A549 (cell line): ENCODE measurements around the gene SURF1.

Experiments used
- CHD4 ChIP-seq: fragments of 200-600 bp; sonication (generic); IDR thresholded peaks from 2 replicates; pipeline ENCODE4 v1.6.1; 2016; ENCODE audit warnings: antibody characterized with exemption, mild to moderate bottlenecking, borderline replicate concordance
- PHF8 ChIP-seq: fragments of 200-600 bp; sonication (generic); IDR thresholded peaks from 2 replicates; pipeline ENCODE4 v1.6.1; 2016; ENCODE audit warnings: low read depth, mild to moderate bottlenecking, antibody characterized with exemption, moderate library complexity, borderline replicate concordance
- RAD21 ChIP-seq, 2 experiments: fragments of >200 bp in 1 of 2; sonication (Bioruptor Twin) in 1 of 2; formaldehyde crosslinking in 1 of 2; IDR thresholded peaks in 1 of 2; conservative IDR thresholded peaks in 1 of 2; 2 replicates in 1 of 2; 3 replicates in 1 of 2; pipeline ENCODE4 v1.6.1; 2012 to 2018; ENCODE audit warnings: inconsistent platforms in 1 of 2
- RCOR1 ChIP-seq: fragments of 150-350 bp; IDR thresholded peaks from 2 replicates; pipeline ENCODE4 v1.6.1; 2014; ENCODE audit warnings: antibody characterized with exemption, low read length, low read depth
- REST ChIP-seq: fragments of 200-600 bp; sonication (generic); IDR thresholded peaks from 2 replicates; pipeline ENCODE4 v1.6.1; 2016; ENCODE audit warnings: antibody characterized with exemption, mild to moderate bottlenecking, moderate library complexity
- USF2 ChIP-seq: fragments of 450-650 bp; IDR thresholded peaks from 2 replicates; pipeline ENCODE4 v1.6.1; 2014; ENCODE audit warnings: antibody characterized with exemption
- TF ChIP-seq, protein P1 (sequence below): fragments of 250-450 bp; sonication (Bioruptor Pico); IDR thresholded peaks from 2 replicates; pipeline ENCODE4 v1.5.0; 2021; ENCODE audit warnings: mild to moderate bottlenecking, moderate library complexity, borderline replicate concordance
- TF ChIP-seq, protein P2 (sequence below): fragments of >200 bp; sonication (Bioruptor Twin); formaldehyde crosslinking; IDR thresholded peaks from 3 replicates; pipeline ENCODE4 v1.5.1; 2016

- TF ChIP-seq RCOR1 (no peak), CHD4 (no peak), PHF8 (no peak), REST (no peak), RAD21 (conservative IDR thresholded peaks at IDR 0.05 in 1 of 2, IDR thresholded peaks at IDR 0.05 in 1 of 2) (no peak), USF2 (no peak)
- TF ChIP-seq, protein P1, sequence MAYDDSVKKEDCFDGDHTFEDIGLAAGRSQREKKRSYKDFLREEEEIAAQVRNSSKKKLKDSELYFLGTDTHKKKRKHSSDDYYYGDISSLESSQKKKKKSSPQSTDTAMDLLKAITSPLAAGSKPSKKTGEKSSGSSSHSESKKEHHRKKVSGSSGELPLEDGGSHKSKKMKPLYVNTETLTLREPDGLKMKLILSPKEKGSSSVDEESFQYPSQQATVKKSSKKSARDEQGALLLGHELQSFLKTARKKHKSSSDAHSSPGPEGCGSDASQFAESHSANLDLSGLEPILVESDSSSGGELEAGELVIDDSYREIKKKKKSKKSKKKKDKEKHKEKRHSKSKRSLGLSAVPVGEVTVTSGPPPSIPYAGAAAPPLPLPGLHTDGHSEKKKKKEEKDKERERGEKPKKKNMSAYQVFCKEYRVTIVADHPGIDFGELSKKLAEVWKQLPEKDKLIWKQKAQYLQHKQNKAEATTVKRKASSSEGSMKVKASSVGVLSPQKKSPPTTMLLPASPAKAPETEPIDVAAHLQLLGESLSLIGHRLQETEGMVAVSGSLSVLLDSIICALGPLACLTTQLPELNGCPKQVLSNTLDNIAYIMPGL (CRISPR knock-in tag): no peak
- TF ChIP-seq, protein P2, sequence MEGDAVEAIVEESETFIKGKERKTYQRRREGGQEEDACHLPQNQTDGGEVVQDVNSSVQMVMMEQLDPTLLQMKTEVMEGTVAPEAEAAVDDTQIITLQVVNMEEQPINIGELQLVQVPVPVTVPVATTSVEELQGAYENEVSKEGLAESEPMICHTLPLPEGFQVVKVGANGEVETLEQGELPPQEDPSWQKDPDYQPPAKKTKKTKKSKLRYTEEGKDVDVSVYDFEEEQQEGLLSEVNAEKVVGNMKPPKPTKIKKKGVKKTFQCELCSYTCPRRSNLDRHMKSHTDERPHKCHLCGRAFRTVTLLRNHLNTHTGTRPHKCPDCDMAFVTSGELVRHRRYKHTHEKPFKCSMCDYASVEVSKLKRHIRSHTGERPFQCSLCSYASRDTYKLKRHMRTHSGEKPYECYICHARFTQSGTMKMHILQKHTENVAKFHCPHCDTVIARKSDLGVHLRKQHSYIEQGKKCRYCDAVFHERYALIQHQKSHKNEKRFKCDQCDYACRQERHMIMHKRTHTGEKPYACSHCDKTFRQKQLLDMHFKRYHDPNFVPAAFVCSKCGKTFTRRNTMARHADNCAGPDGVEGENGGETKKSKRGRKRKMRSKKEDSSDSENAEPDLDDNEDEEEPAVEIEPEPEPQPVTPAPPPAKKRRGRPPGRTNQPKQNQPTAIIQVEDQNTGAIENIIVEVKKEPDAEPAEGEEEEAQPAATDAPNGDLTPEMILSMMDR: no peak
Observed at GRCh38 chr9:133320421-133320881, 35.8 kb downstream of the SURF1 start.
